SK-N-SH (cell line): Measurements from ENCODE around the gene PRSS8.

Experiments
- CTCF ChIP-seq: fragments of 200-600 bp; sonication (generic); IDR thresholded peaks from 2 replicates; pipeline ENCODE4 v1.6.1; 2017; ENCODE audit warnings: antibody characterized with exemption, mild to moderate bottlenecking, moderate library complexity
- FOXJ3 ChIP-seq: sonication (generic); formaldehyde crosslinking; IDR thresholded peaks from 2 replicates; pipeline ENCODE4 v1.5.1; 2020; ENCODE audit warnings: mild to moderate bottlenecking, missing genetic modification reagents
- NFIC ChIP-seq: IDR thresholded peaks from 2 replicates; pipeline ENCODE4 v1.4.0; 2012; ENCODE audit warnings: borderline replicate concordance
- SIN3A ChIP-seq: IDR thresholded peaks from 2 replicates; pipeline ENCODE4 v1.6.1; 2012; ENCODE audit warnings: low read depth, mild to moderate bottlenecking, low read length, moderate library complexity, borderline replicate concordance
- TAF1 ChIP-seq: IDR thresholded peaks from 2 replicates; pipeline ENCODE4 v1.6.1; 2012; ENCODE audit warnings: low read depth, mild to moderate bottlenecking, low read length, moderate library complexity, borderline replicate concordance

GRCh38 chr16:31118223-31119155, 17.0 kb downstream of the PRSS8 start:
- TF ChIP-seq NFIC (no peak), TAF1 (no peak), FOXJ3 (CRISPR knock-in tag) (no peak), CTCF (no peak), SIN3A (no peak)
